Stimulated activated CD4-positive, alpha-beta T cell treated with anti-CD3 and anti-CD28 coated beads, TNF-alpha, amount 100 ng/mL, for 24 hours (primary cell): ENCODE results near the gene NNAT.
"Not testable (repeated sequence)": the region's sequence is repeated elsewhere in the genome, so short reads cannot be mapped to it uniquely, and the experiment has no call there.

Experiments used
- DNase-seq, 3 experiments: peaks; one replicate each; pipeline ENCODE4 v3.0.0-alpha.2; 2020; ENCODE audit warnings: low read depth in 3 of 3

Gene NNAT

GRCh38 chr20:37540001-37540400 lies 19.0 kb downstream of the NNAT start:
- DNase-seq = no peak

- DNase-seq = not testable (repeated sequence)
Measured at GRCh38 chr20:37540838-37541237, 19.8 kb downstream of the NNAT start.

GRCh38 chr20:37541326-37541725 lies 20.3 kb downstream of the NNAT start:
- no peak for DNase-seq

- no peak for DNase-seq
Measured at GRCh38 chr20:37542281-37542680, 21.2 kb downstream of the NNAT start.

- DNase-seq = no peak
Measured at GRCh38 chr20:37543828-37544227, 22.8 kb downstream of the NNAT start.

GRCh38 chr20:37544386-37544785 lies 23.3 kb downstream of the NNAT start:
- no peak for DNase-seq

GRCh38 chr20:37545516-37545915 lies 24.5 kb downstream of the NNAT start:
- DNase-seq = no peak

- DNase-seq = no peak
Measured at GRCh38 chr20:37547912-37548311, 26.9 kb downstream of the NNAT start.

- DNase-seq = not testable (repeated sequence)
Measured at GRCh38 chr20:37550101-37550920, 29.3 kb downstream of the NNAT start.

- not testable (repeated sequence) for DNase-seq
Measured at GRCh38 chr20:37551660-37552059, 30.6 kb downstream of the NNAT start.

GRCh38 chr20:37552415-37552814 lies 31.4 kb downstream of the NNAT start:
- no peak for DNase-seq

GRCh38 chr20:37554721-37555298 lies 33.8 kb downstream of the NNAT start:
- not testable (repeated sequence) for DNase-seq

GRCh38 chr20:37556538-37556937 lies 35.5 kb downstream of the NNAT start:
- no peak for DNase-seq

- no peak for DNase-seq
Measured at GRCh38 chr20:37558306-37558705, 37.3 kb downstream of the NNAT start.

GRCh38 chr20:37558779-37559178 lies 37.7 kb downstream of the NNAT start:
- DNase-seq = no peak

GRCh38 chr20:37559312-37560027 lies 38.4 kb downstream of the NNAT start:
- DNase-seq = no peak

GRCh38 chr20:37560629-37561028 lies 39.6 kb downstream of the NNAT start:
- DNase-seq = no peak

GRCh38 chr20:37562695-37563480 lies 41.8 kb downstream of the NNAT start:
- no peak for DNase-seq

- DNase-seq = no peak
Measured at GRCh38 chr20:37564016-37564387, 43.0 kb downstream of the NNAT start.

GRCh38 chr20:37564388-37565133 lies 43.5 kb downstream of the NNAT start:
- peak; percentile 2 to 39 (median 8) for DNase-seq

GRCh38 chr20:37565134-37565811 lies 44.2 kb downstream of the NNAT start:
- DNase-seq = no peak
